ENCODE data around the gene CHRNA4. TPM values are rescaled to one million over a fixed set of nuclear protein-coding genes. Genes with fewer than 3 reads are reported as not detected.
A peak's percentile ranks its signal among the peaks of the same experiment; 100 is the strongest.

Gene CHRNA4
- total and polyA plus RNA-seq, 2 of the 13 experiments (the other 11 are each of a cell fraction or from before 2014, with no cell fraction given), result not detected

DNA sequence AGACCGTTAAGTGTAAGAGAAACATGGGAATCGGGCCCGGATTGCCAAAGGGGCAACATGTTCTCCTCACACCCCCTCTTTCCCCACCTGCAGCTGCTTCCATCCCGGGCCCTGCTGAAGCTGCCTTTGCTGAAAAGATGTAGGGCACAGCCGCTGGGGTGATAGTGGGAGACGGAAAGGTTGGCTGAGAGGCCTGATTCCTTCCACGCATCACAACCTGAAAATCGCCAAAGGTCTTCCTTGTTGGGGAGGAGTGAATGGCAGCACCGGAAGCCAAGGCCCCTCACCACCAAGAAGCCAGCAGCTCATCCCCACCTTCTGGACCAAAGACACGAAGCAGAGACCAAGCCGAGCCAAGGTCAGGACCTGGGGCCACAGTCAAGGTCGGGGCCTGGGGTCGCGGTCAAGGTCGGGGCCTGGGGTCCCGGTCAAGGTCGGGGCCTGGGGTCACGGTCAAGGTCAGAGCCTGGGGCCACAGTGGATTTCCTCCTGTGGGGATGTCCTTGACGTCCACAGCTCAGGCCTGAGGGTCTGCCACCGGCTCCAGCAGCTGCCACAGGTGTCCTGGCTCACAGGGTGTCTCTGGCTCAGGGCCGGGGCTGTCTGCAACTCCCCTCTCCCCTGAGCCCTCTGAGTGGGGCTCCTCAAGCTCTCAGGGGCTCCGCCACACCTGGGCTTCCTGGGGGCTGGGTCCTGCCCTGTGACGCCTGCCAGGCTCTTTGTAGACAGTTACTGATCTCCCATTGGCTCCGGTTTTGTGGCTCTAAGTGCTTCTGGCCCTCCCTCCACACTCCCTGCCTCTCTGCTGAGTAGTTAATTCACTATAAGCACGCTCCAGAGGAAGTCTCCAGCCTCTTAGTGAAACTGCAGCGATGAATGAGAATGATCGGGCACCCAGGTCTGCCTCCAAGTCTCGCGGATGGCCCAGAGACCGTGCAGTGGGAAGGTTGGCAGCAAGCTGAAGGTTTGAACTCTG, 5.5 kb upstream of the CHRNA4 start:
- CTCF ChIA-PET (ENCODE audit: low intra/inter-chr PET ratio, low total read pairs), result no interaction called here
- TF ChIP-seq TOPORS (CRISPR knock-in tag; IDR thresholded peaks at IDR 0.05) (no peak), NR2F2 (IDR thresholded peaks at IDR 0.05; ENCODE audit: borderline replicate concordance, low read depth) (peak; percentile 73; the same call in 1 of the 2 replicates), SAFB2 (CRISPR knock-in tag; IDR thresholded peaks at IDR 0.05; ENCODE audit: borderline replicate concordance, low read depth) (0 out of 2 replicates have a peak, but pooled peaks have one; percentile 54), RFX3 (CRISPR knock-in tag; IDR thresholded peaks at IDR 0.05) (no peak), KAT8 (CRISPR knock-in tag; IDR thresholded peaks at IDR 0.05) (no peak), NCOR1 (IDR thresholded peaks at IDR 0.05; ENCODE audit: borderline replicate concordance, low read length) (peak; percentile 72; the same call in 1 of the 2 replicates), ESRRA (CRISPR knock-in tag; IDR thresholded peaks at IDR 0.05; ENCODE audit: low read depth) (peak; percentile 88), SRSF4 (IDR thresholded peaks at IDR 0.05; ENCODE audit: low read depth, low read length, poor library complexity, severe bottlenecking) (no peak), NAIF1 (CRISPR knock-in tag; IDR thresholded peaks at IDR 0.05; ENCODE audit: borderline replicate concordance) (no peak), HOXA5 (CRISPR knock-in tag; IDR thresholded peaks at IDR 0.05) (no peak), ZNF670 (CRISPR knock-in tag; IDR thresholded peaks at IDR 0.05; ENCODE audit: borderline replicate concordance) (0 out of 2 replicates have a peak, but pooled peaks have one; percentile 33), HNF4A (CRISPR knock-in tag; IDR thresholded peaks at IDR 0.05) (0 out of 2 replicates have a peak, but pooled peaks have one; percentile 29), ZFP82 (CRISPR knock-in tag; IDR thresholded peaks at IDR 0.05; ENCODE audit: borderline replicate concordance) (no peak), ZNF451 (CRISPR knock-in tag; IDR thresholded peaks at IDR 0.05) (no peak), NFKBIZ (CRISPR knock-in tag; IDR thresholded peaks at IDR 0.05) (no peak), MBD4 (IDR thresholded peaks at IDR 0.05; ENCODE audit: borderline replicate concordance, low read length) (no peak), PHF8 (CRISPR knock-in tag; IDR thresholded peaks at IDR 0.05) (no peak), KMT2B (CRISPR knock-in tag; IDR thresholded peaks at IDR 0.05) (no peak)
- TF ChIP-seq, protein P1, sequence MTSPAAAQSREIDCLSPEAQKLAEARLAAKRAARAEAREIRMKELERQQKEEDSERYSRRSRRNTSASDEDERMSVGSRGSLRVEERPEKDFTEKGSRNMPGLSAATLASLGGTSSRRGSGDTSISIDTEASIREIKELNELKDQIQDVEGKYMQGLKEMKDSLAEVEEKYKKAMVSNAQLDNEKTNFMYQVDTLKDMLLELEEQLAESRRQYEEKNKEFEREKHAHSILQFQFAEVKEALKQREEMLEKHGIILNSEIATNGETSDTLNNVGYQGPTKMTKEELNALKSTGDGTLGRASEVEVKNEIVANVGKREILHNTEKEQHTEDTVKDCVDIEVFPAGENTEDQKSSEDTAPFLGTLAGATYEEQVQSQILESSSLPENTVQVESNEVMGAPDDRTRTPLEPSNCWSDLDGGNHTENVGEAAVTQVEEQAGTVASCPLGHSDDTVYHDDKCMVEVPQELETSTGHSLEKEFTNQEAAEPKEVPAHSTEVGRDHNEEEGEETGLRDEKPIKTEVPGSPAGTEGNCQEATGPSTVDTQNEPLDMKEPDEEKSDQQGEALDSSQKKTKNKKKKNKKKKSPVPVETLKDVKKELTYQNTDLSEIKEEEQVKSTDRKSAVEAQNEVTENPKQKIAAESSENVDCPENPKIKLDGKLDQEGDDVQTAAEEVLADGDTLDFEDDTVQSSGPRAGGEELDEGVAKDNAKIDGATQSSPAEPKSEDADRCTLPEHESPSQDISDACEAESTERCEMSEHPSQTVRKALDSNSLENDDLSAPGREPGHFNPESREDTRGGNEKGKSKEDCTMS (CRISPR knock-in tag; conservative IDR thresholded peaks at IDR 0.05), result no peak
- TF ChIP-seq, protein P2, sequence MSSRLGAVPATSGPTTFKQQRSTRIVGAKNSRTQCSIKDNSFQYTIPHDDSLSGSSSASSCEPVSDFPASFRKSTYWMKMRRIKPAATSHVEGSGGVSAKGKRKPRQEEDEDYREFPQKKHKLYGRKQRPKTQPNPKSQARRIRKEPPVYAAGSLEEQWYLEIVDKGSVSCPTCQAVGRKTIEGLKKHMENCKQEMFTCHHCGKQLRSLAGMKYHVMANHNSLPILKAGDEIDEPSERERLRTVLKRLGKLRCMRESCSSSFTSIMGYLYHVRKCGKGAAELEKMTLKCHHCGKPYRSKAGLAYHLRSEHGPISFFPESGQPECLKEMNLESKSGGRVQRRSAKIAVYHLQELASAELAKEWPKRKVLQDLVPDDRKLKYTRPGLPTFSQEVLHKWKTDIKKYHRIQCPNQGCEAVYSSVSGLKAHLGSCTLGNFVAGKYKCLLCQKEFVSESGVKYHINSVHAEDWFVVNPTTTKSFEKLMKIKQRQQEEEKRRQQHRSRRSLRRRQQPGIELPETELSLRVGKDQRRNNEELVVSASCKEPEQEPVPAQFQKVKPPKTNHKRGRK (CRISPR knock-in tag; IDR thresholded peaks at IDR 0.05), result no peak

More for the DNA sequence above, 5.5 kb upstream of the CHRNA4 start:
- Histone ChIP-seq H2AFZ (ENCODE audit: low read length) (no peak overlapping the region), H3K36me3 (replicated peaks in 1 of 2; ENCODE audit: control insufficient read depth in 1 of 2, insufficient read depth in 2 of 2, low read length in 2 of 2) (no peaks in the 10 kb centered on the region; a peak in 1 of 5 replicates), H3K9ac (ENCODE audit: insufficient read depth, low read depth, low read length) (no peak overlapping the region), H3K4me2 (ENCODE audit: low read depth, low read length) (no peak overlapping the region), H3K27me3 (ENCODE audit: control insufficient read depth in 1 of 2, insufficient read depth in 2 of 2, low read length in 2 of 2) (peaks cover 21 to 91% of the 10 kb centered on the region in 2 experiments), H4K20me1 (ENCODE audit: insufficient read depth, low read length) (peaks cover 18% of the 10 kb centered on the region; the same call in 1 of the 2 replicates), H3K4me3 (replicated peaks in 1 of 3; ENCODE audit: insufficient read depth in 1 of 3, low read depth in 2 of 3, low read length in 3 of 3) (no peak overlapping the region), H3K79me2 (ENCODE audit: insufficient read depth, low read length) (no peaks in the 10 kb centered on the region), H3K4me1 (ENCODE audit: insufficient read depth, low read length) (peaks cover 54% of the 10 kb centered on the region), H3K9me3 (ENCODE audit: low read length) (no peaks in the 10 kb centered on the region), H3K27ac (ENCODE audit: extremely low read length, insufficient read depth, low read length) (no peak overlapping the region)
- no TSS peak for BruUV-seq (replicated peaks)
- ATAC-seq, result no peak
- in situ Hi-C loops (cut with HindIII; ENCODE audit: extremely low pct_ligation_motif_present, low pct_unique_long_range_greater_than_20kb) (no loop called here), intact Hi-C loops (cut with micrococcal nuclease; ENCODE audit: unreplicated experiment) (loop anchor here (2.0 kb wide), 1 partner anchor 30 kb away; no protein-coding TSS in a partner anchor)
- FAIRE-seq, result no peak
- 38% methylated on average over 26 of the region's 30 CpGs for WGBS (ENCODE audit: low lambda C conversion rate)
- no peak for DNase-seq (ENCODE audit: low spot score)
- POLR2A ChIA-PET, result interaction anchor here (1.3 kb wide), 1 partner anchor 12 kb away, joined by 3 read pairs; no protein-coding TSS in a partner anchor
